ENCODE results near the gene APOBEC3G.
"Not testable (repeated sequence)": the region's sequence is repeated elsewhere in the genome, so short reads cannot be mapped to it uniquely, and the experiment has no call there.

APOBEC3G gene

GRCh38 chr22:39068033-39068785, 8.9 kb upstream of the APOBEC3G start:
- DNase-seq (ENCODE audit: low read depth): no peak

GRCh38 chr22:39070186-39070585, 6.9 kb upstream of the APOBEC3G start:
- no peak for DNase-seq (ENCODE audit: low read depth)

GRCh38 chr22:39072581-39072981, 4.5 kb upstream of the APOBEC3G start:
- not testable (repeated sequence) for DNase-seq (ENCODE audit: low read depth)

- DNase-seq (ENCODE audit: low read depth): no peak
Observed at GRCh38 chr22:39073981-39074380, 3.1 kb upstream of the APOBEC3G start.

GRCh38 chr22:39076155-39077025, 685 bp upstream of the APOBEC3G start:
- DNase-seq (ENCODE audit: low read depth): not testable (repeated sequence)

- DNase-seq (ENCODE audit: low read depth): not testable (repeated sequence)
Observed at GRCh38 chr22:39077912-39078311, 837 bp downstream of the APOBEC3G start.

GRCh38 chr22:39078329-39078728, 1.3 kb downstream of the APOBEC3G start:
- DNase-seq (ENCODE audit: low read depth): no peak

- DNase-seq (ENCODE audit: low read depth): not testable (repeated sequence)
Observed at GRCh38 chr22:39079054-39079637, 2.1 kb downstream of the APOBEC3G start.

- peak; percentile 40 for DNase-seq (ENCODE audit: low read depth)
Observed at GRCh38 chr22:39080052-39080762, 3.1 kb downstream of the APOBEC3G start.

- no peak for DNase-seq (ENCODE audit: low read depth)
Observed at GRCh38 chr22:39081016-39081415, 3.9 kb downstream of the APOBEC3G start.

- DNase-seq (ENCODE audit: low read depth): no peak
Observed at GRCh38 chr22:39081598-39081997, 4.5 kb downstream of the APOBEC3G start.

GRCh38 chr22:39083212-39084165, 6.4 kb downstream of the APOBEC3G start:
- no peak for DNase-seq (ENCODE audit: low read depth)

GRCh38 chr22:39084666-39085065, 7.6 kb downstream of the APOBEC3G start:
- DNase-seq (ENCODE audit: low read depth): no peak

GRCh38 chr22:39087098-39087497, 10.0 kb downstream of the APOBEC3G start:
- no peak for DNase-seq (ENCODE audit: low read depth)

- no peak for DNase-seq (ENCODE audit: low read depth)
Observed at GRCh38 chr22:39087881-39088684, 11.0 kb downstream of the APOBEC3G start.

GRCh38 chr22:39088685-39089032, 11.6 kb downstream of the APOBEC3G start:
- no peak for DNase-seq (ENCODE audit: low read depth)

- DNase-seq (ENCODE audit: low read depth): no peak
Observed at GRCh38 chr22:39089928-39090327, 12.9 kb downstream of the APOBEC3G start.

GRCh38 chr22:39090426-39091064, 13.5 kb downstream of the APOBEC3G start:
- DNase-seq (ENCODE audit: low read depth): peak; percentile 91

Data from T-helper 22 cell (primary cell).